Measurements from ENCODE around the gene DTNBP1. TPM values are rescaled to one million over a fixed set of nuclear protein-coding genes. Genes with fewer than 3 reads are reported as not detected.

Gene DTNBP1
- total RNA-seq, 1 donor from 2014 or later: 19.2 TPM

- peaks cover 7% of the 10 kb centered on the region for H3K36me3 ChIP-seq
- intact Hi-C loops (cut with micrococcal nuclease): no loop called here
- H3K4me1 ChIP-seq: peaks cover 15% of the 10 kb centered on the region
- no peak overlapping the region for H3K27ac ChIP-seq (replicated peaks)
- H3K4me3 ChIP-seq: no peak overlapping the region
- H3K27me3 ChIP-seq (ENCODE audit: low read depth): no peaks in the 10 kb centered on the region
- no peaks in the 10 kb centered on the region for H3K9me3 ChIP-seq (replicated peaks)
- TF ChIP-seq, protein P1, sequence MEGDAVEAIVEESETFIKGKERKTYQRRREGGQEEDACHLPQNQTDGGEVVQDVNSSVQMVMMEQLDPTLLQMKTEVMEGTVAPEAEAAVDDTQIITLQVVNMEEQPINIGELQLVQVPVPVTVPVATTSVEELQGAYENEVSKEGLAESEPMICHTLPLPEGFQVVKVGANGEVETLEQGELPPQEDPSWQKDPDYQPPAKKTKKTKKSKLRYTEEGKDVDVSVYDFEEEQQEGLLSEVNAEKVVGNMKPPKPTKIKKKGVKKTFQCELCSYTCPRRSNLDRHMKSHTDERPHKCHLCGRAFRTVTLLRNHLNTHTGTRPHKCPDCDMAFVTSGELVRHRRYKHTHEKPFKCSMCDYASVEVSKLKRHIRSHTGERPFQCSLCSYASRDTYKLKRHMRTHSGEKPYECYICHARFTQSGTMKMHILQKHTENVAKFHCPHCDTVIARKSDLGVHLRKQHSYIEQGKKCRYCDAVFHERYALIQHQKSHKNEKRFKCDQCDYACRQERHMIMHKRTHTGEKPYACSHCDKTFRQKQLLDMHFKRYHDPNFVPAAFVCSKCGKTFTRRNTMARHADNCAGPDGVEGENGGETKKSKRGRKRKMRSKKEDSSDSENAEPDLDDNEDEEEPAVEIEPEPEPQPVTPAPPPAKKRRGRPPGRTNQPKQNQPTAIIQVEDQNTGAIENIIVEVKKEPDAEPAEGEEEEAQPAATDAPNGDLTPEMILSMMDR (IDR thresholded peaks at IDR 0.05; ENCODE audit: borderline replicate concordance): no peak
- DNase-seq: no peak
Observed at GRCh38 chr6:15534974-15535373, 127.9 kb downstream of the DTNBP1 start.

GRCh38 chr6:15533379-15534026 is 129.3 kb downstream of the DTNBP1 start:
- Histone ChIP-seq H3K9me3 (replicated peaks) (no peaks in the 10 kb centered on the region), H3K4me1 (peaks cover 15% of the 10 kb centered on the region), H3K27ac (replicated peaks) (no peak overlapping the region), H3K36me3 (peaks cover 14% of the 10 kb centered on the region), H3K27me3 (ENCODE audit: low read depth) (no peaks in the 10 kb centered on the region), H3K4me3 (no peak overlapping the region)
- no peak for DNase-seq
- TF ChIP-seq, protein P1 (IDR thresholded peaks at IDR 0.05; ENCODE audit: borderline replicate concordance): no peak
- intact Hi-C loops (cut with micrococcal nuclease): no loop called here

GRCh38 chr6:15531973-15532372 is 130.9 kb downstream of the DTNBP1 start:
- Histone ChIP-seq H3K36me3 (peaks cover 21% of the 10 kb centered on the region), H3K27me3 (ENCODE audit: low read depth) (no peaks in the 10 kb centered on the region), H3K4me1 (peaks cover 15% of the 10 kb centered on the region), H3K9me3 (replicated peaks) (no peaks in the 10 kb centered on the region), H3K27ac (replicated peaks) (no peak overlapping the region), H3K4me3 (no peak overlapping the region)
- no peak for DNase-seq
- intact Hi-C loops (cut with micrococcal nuclease): no loop called here
- TF ChIP-seq, protein P1 (IDR thresholded peaks at IDR 0.05; ENCODE audit: borderline replicate concordance): no peak

DNA sequence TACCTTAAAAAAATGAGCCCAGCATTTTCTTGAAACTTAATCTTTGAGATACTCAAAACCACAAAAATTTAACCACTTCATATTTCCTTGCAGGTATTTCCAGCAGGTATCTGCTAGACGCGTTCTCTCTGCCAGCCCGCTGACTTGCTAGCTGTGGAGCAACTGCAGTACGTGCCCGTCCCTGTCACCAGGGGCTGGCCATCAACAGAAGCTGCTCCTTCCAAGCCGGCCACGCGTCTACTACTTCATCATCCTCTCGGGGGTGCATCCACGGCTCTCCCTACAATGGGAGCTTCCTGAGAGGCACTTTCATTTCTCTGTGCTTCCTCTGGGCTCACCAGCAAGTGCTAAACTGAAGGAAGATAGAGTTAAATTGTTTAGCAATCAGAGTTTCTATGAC is 132.4 kb downstream of the DTNBP1 start:
- TF ChIP-seq, protein P1 (IDR thresholded peaks at IDR 0.05; ENCODE audit: borderline replicate concordance): no peak
- DNase-seq: no peak
- intact Hi-C loops (cut with micrococcal nuclease): no loop called here

DNA sequence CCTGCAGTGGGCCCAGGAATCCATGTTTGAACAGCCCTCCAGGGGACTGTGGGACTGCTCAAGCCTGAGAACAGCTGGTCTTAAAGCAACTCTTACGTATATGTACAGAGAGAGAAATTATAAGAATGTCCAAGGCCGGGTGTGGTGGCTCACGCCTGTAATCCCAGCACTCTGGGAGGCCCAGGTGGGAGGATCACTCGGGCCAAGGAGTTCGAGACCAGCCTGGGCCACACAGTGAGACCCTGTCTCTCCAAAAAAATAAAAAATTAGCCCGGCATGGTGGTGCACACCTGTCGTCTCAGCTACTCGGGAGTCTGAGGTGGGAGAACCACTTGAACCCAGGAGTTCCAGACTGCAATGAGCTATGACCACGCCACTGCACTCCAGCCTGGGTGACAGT is 134.0 kb downstream of the DTNBP1 start:
- intact Hi-C loops (cut with micrococcal nuclease): no loop called here
- H3K4me3 ChIP-seq: no peak overlapping the region
- DNase-seq: no peak

More for the DNA sequence above, 132.4 kb downstream of the DTNBP1 start:
- Histone ChIP-seq H3K27me3 (ENCODE audit: low read depth) (no peaks in the 10 kb centered on the region), H3K9me3 (replicated peaks) (no peaks in the 10 kb centered on the region), H3K36me3 (peaks cover 21% of the 10 kb centered on the region), H3K4me3 (no peak overlapping the region), H3K27ac (replicated peaks) (no peak overlapping the region), H3K4me1 (peaks cover 2% of the 10 kb centered on the region)

More for the DNA sequence above, 134.0 kb downstream of the DTNBP1 start:
- H3K27me3 ChIP-seq (ENCODE audit: low read depth): no peaks in the 10 kb centered on the region
- no peaks in the 10 kb centered on the region for H3K9me3 ChIP-seq (replicated peaks)
- H3K36me3 ChIP-seq: peaks cover 28% of the 10 kb centered on the region
- H3K4me1 ChIP-seq: no peaks in the 10 kb centered on the region
- TF ChIP-seq, protein P1 (IDR thresholded peaks at IDR 0.05; ENCODE audit: borderline replicate concordance): no peak
- H3K27ac ChIP-seq (replicated peaks): no peak overlapping the region

All from left ventricle myocardium inferior (tissue), 1 donor.